Upper lobe of right lung (tissue), 1 donor: Measurements from ENCODE around the gene ADAM30. TPM values are rescaled to one million over a fixed set of nuclear protein-coding genes. Genes with fewer than 3 reads are reported as not detected.
A peak's percentile ranks its signal among the peaks of the same experiment; 100 is the strongest.
"Not testable (repeated sequence)": the region's sequence is repeated elsewhere in the genome, so short reads cannot be mapped to it uniquely, and the experiment has no call there.

Source experiments
- ATAC-seq: fragments of 200-7000 bp; cut with Tn5 transposase; one replicate; pipeline ENCODE4 v1.9.1; 2020; ENCODE audit warnings: mild to moderate bottlenecking, moderate library complexity
- DNase-seq: peaks from one replicate; pipeline ENCODE4 v3.0.0-alpha.2; 2020
- H3K27ac ChIP-seq: fragments of 200-600 bp; one replicate; pipeline ENCODE4 v1.8.0; 2022
- H3K27me3 ChIP-seq: fragments of 200-600 bp; one replicate; pipeline ENCODE4 v1.8.0; 2022; ENCODE audit warnings: mild to moderate bottlenecking
- H3K36me3 ChIP-seq: fragments of 200-600 bp; one replicate; pipeline ENCODE4 v1.8.0; 2022
- H3K4me1 ChIP-seq: fragments of 200-600 bp; one replicate; pipeline ENCODE4 v1.8.0; 2022
- H3K4me3 ChIP-seq: fragments of 200-600 bp; one replicate; pipeline ENCODE4 v1.8.0; 2022; ENCODE audit warnings: mild to moderate bottlenecking
- H3K9me3 ChIP-seq: fragments of 200-600 bp; one replicate; pipeline ENCODE4 v1.8.0; 2022
- intact Hi-C: fragments of 100-400 bp; cut with DNase I; formaldehyde crosslinking; loops from one replicate; pipeline ENCODE4 v1.11.0; 2022
- total RNA-seq: library from RNA; stranded (reverse); fragmentation: NEBNext Ultra II Directional; extraction: Animal tissue kit (Norgen Biotek cat#: 25700); gene quantifications from one replicate; pipeline ENCODE4 v1.2.1, GENCODE V29; 2021
- TF ChIP-seq, protein P1 (sequence below): fragments of 200-600 bp; IDR thresholded peaks from one replicate; pipeline ENCODE4 v1.8.0; 2022; ENCODE audit warnings: antibody characterized with exemption
- donor health status: DM: no; HTN: yes; CAD: no; lungs with severe emphysema.

ADAM30 gene
- total RNA-seq, 1 donor from 2014 or later = not detected

DNA sequence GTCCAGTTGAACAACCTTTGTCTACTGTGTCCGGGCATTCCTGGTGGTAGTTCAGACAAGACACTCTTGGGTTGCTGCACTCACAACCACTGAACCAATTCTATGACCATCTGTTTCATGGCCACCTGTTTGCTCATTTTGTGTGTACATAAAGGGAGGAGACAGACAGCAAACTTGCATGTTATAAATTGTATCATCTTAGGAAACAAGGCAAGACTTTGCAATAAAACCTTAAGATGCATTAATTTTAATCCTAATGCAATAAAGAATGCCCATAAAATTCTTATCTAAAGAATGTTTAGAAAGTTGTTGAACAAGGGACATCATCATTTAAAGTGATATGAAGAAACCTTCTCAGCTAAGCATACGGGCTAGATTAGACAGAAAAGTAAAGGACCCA, 34.8 kb downstream of the ADAM30 start:
- ATAC-seq (no peak), DNase-seq (no peak)
- H3K4me1 ChIP-seq = no peaks in the 10 kb centered on the region
- H3K27me3 ChIP-seq = no peaks in the 10 kb centered on the region
- no peaks in the 10 kb centered on the region for H3K9me3 ChIP-seq
- TF ChIP-seq, protein P1, sequence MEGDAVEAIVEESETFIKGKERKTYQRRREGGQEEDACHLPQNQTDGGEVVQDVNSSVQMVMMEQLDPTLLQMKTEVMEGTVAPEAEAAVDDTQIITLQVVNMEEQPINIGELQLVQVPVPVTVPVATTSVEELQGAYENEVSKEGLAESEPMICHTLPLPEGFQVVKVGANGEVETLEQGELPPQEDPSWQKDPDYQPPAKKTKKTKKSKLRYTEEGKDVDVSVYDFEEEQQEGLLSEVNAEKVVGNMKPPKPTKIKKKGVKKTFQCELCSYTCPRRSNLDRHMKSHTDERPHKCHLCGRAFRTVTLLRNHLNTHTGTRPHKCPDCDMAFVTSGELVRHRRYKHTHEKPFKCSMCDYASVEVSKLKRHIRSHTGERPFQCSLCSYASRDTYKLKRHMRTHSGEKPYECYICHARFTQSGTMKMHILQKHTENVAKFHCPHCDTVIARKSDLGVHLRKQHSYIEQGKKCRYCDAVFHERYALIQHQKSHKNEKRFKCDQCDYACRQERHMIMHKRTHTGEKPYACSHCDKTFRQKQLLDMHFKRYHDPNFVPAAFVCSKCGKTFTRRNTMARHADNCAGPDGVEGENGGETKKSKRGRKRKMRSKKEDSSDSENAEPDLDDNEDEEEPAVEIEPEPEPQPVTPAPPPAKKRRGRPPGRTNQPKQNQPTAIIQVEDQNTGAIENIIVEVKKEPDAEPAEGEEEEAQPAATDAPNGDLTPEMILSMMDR = no peak
- no peaks in the 10 kb centered on the region for H3K36me3 ChIP-seq
- no peak overlapping the region for H3K4me3 ChIP-seq
- H3K27ac ChIP-seq = no peak overlapping the region
- intact Hi-C loops = no loop called here

GRCh38 chr1:119859647-119860046, 36.7 kb downstream of the ADAM30 start:
- intact Hi-C loops = no loop called here

DNA sequence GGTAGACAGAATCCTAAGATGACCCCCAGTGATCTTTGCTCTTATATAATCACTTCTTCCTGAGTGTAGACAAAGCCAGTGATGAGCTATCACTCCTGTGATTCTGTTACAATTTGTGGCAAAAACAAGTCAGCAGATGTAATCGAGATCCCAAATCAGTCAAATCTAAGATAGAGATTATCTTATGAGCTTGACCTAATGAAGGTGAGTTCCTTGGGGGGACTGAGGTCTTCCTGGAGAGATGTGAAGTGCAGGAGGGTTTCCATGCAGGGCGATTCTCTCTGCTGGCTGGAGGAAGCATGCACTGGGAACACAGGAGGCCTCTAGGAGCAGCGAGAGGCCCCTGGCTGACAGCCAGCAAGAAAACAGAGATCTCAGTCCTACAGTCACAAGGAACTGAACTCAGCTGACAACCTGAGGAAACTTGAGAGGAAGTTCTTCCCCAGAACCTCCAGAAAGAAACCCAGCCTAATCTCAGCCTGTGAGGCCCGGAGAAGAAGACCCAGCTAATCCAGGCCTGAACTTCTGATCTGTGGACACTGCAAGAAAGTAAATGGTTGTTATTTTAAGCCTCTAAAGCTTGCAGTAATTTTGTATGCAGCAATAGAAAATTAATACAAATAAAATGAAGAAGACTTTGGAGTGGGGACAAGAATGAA, 37.6 kb downstream of the ADAM30 start:
- H3K9me3 ChIP-seq, ATAC-seq, DNase-seq, H3K4me1 ChIP-seq, H3K36me3 ChIP-seq, H3K27me3 ChIP-seq, intact Hi-C loops, H3K4me3 ChIP-seq, H3K27ac ChIP-seq: not testable (repeated sequence)

More at GRCh38 chr1:119859647-119860046, 36.7 kb downstream of the ADAM30 start:
- Histone ChIP-seq H3K9me3 (no peaks in the 10 kb centered on the region), H3K36me3 (no peaks in the 10 kb centered on the region), H3K4me1 (no peaks in the 10 kb centered on the region), H3K4me3 (no peak overlapping the region), H3K27ac (no peak overlapping the region), H3K27me3 (no peaks in the 10 kb centered on the region)
- TF ChIP-seq, protein P1 = no peak
- ATAC-seq = peak; percentile 54
- DNase-seq = no peak

DNA sequence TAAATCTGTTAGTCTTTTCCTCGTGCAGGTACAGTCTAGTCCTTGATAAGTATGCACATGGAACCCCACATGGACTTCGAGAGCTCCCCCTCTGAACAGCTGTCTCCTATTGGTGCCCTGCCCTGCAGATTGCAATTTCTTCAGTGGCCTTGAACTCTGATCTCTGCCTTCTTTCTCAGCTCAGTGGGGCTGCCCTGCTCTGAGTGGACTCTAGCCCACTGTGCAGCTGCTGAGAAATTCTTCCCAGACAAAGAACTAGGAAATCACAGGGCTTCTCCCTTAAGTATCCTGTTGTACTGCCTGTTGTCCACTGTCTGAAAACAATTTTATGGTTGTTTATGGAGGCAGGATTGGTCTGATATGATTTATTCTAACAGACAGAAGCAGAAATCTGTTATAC, 38.2 kb downstream of the ADAM30 start:
- no peaks in the 10 kb centered on the region for H3K36me3 ChIP-seq
- TF ChIP-seq, protein P1 = no peak
- H3K9me3 ChIP-seq = no peaks in the 10 kb centered on the region
- no peak overlapping the region for H3K4me3 ChIP-seq
- no peak overlapping the region for H3K27ac ChIP-seq
- intact Hi-C loops = no loop called here
- H3K4me1 ChIP-seq = no peaks in the 10 kb centered on the region
- ATAC-seq (no peak), DNase-seq (no peak)
- no peaks in the 10 kb centered on the region for H3K27me3 ChIP-seq

DNA sequence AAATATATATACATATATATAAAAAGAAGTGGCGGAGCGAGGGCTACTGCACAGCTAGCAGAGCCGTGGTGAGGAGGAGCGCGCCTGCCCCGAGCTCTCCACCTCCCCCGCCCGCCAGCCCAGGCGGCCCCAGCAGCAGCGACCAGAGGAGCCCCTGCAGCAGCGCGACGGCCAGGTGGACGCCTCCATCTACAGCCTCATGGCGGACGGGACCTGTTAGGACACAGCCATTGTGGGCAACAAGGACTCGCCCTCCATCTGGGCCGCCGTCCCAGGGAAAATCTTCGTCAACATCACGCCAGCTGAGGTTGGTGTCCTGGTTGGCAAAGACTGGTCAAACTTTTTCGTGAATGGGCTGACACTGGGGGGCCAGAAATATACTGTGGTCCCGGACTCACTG, 43.2 kb downstream of the ADAM30 start:
- Histone ChIP-seq H3K4me3 (no peak overlapping the region), H3K9me3 (no peaks in the 10 kb centered on the region), H3K4me1 (no peaks in the 10 kb centered on the region), H3K27ac (no peak overlapping the region), H3K36me3 (no peaks in the 10 kb centered on the region), H3K27me3 (no peaks in the 10 kb centered on the region)
- TF ChIP-seq, protein P1 = no peak
- intact Hi-C loops = no loop called here
- no peak for DNase-seq
- no peak for ATAC-seq

DNA sequence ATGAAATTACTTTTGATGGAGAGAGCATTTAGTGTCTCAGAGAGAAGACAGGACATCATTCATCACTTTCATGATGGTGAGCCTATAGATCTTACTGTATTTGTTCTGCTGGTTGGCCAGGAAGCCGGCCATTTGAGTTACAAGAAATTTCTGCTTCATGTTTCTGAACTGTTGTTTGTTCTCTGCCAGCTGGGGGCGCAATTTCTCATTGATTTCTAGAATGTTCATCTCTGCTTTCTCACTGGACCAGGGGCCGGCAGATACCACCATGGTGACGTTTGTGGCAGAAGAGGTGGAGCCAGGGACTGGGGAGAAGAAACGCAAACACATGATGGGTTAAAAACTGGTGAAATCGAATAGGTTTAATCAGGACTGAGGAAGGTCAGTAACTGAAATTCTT, 52.1 kb downstream of the ADAM30 start:
- intact Hi-C loops, H3K4me3 ChIP-seq, H3K9me3 ChIP-seq, H3K27me3 ChIP-seq, ATAC-seq, H3K27ac ChIP-seq, H3K4me1 ChIP-seq, DNase-seq, H3K36me3 ChIP-seq: not testable (repeated sequence)
- TF ChIP-seq, protein P1 = peak; percentile 13

Other genes starting within 250 kb of the ADAM30 start
- gene ZNF697, start 248.2 kb downstream of the ADAM30 start, total RNA-seq = 11.4 TPM
- 51.7 TPM for gene PHGDH, start 184.6 kb downstream of the ADAM30 start, total RNA-seq
- not detected for gene HMGCS2, start 127.6 kb downstream of the ADAM30 start, total RNA-seq
- not detected for gene REG4, start 85.1 kb downstream of the ADAM30 start, total RNA-seq
- gene NOTCH2, start 173.1 kb upstream of the ADAM30 start, total RNA-seq = 97.3 TPM